Activated T-cell treated with anti-CD3 and anti-CD28 coated beads, Interleukin-2, amount 50 U/mL, for 72 hours (primary cell): Measurements from ENCODE around the gene PDHA1. TPM values are rescaled to one million over a fixed set of nuclear protein-coding genes. Genes with fewer than 3 reads are reported as not detected.

Source experiments
- ATAC-seq, 2 donors: fragments of 150-1000 bp; cut with Tn5 transposase; replicated peaks in 1 of 2; 2 replicates each; pipeline ENCODE4 v1.10.0; 2021; ENCODE audit warnings: moderate library complexity in 2 of 2, mild to moderate bottlenecking in 1 of 2
- DNase-seq, 2 donors: peaks; one replicate each; pipeline ENCODE4 v3.0.0; 2021 to 2022; ENCODE audit warnings: mixed read lengths in 1 of 2
- H3K27ac Mint-ChIP-seq: one replicate; pipeline ENCODE4 v1.8.0; 2022; ENCODE audit warnings: mild to moderate bottlenecking, moderate library complexity, mixed read lengths
- H3K27me3 Mint-ChIP-seq: one replicate; pipeline ENCODE4 v1.8.0; 2022; ENCODE audit warnings: low read depth, mixed read lengths
- H3K36me3 Mint-ChIP-seq, 2 donors: one replicate each; pipeline ENCODE4 v1.8.0; 2022; ENCODE audit warnings: mixed read lengths in 2 of 2, mild to moderate bottlenecking in 1 of 2; ENCODE audit not compliant: insufficient read depth in 2 of 2
- H3K4me1 Mint-ChIP-seq: one replicate; pipeline ENCODE4 v1.8.0; 2022; ENCODE audit warnings: low read depth, mixed read lengths
- H3K4me3 Mint-ChIP-seq, 2 donors: one replicate each; pipeline ENCODE4 v1.8.0; 2022; ENCODE audit warnings: mild to moderate bottlenecking in 2 of 2, mixed read lengths in 2 of 2, moderate library complexity in 2 of 2
- H3K9me3 Mint-ChIP-seq, 2 donors: one replicate each; pipeline ENCODE4 v1.8.0; 2022; ENCODE audit warnings: mixed read lengths in 2 of 2
- total RNA-seq, 2 donors: library from RNA; stranded (reverse); gene quantifications; one replicate each; pipeline ENCODE4 v1.2.3, GENCODE V29; 2022

Gene PDHA1
- total RNA-seq, 2 donors from 2014 or later: 165 to 179 TPM

- Mint-ChIP-seq H3K27me3 (peaks cover 7% of the 10 kb centered on the region), H3K27ac (no peak overlapping the region), H3K4me1 (no peaks in the 10 kb centered on the region), H3K4me3 (no peak overlapping the region), H3K36me3 (no peaks in the 10 kb centered on the region), H3K9me3 (no peaks in the 10 kb centered on the region)
- DNase-seq (no peak), ATAC-seq (no peak)
Observed at GRCh38 chrX:19386679-19387078, 43.0 kb downstream of the PDHA1 start.

- peaks cover 7% of the 10 kb centered on the region for H3K27me3 Mint-ChIP-seq
- H3K9me3 Mint-ChIP-seq: no peaks in the 10 kb centered on the region
- H3K36me3 Mint-ChIP-seq: no peaks in the 10 kb centered on the region
- DNase-seq (no peak), ATAC-seq (no peak)
- H3K27ac Mint-ChIP-seq: no peak overlapping the region
- H3K4me1 Mint-ChIP-seq: no peaks in the 10 kb centered on the region
- H3K4me3 Mint-ChIP-seq: no peak overlapping the region
Observed at GRCh38 chrX:19388064-19388679, 44.4 kb downstream of the PDHA1 start.

- Mint-ChIP-seq H3K4me3 (no peak overlapping the region), H3K9me3 (no peaks in the 10 kb centered on the region), H3K4me1 (no peaks in the 10 kb centered on the region), H3K36me3 (no peaks in the 10 kb centered on the region), H3K27me3 (peaks cover 7% of the 10 kb centered on the region), H3K27ac (no peak overlapping the region)
- ATAC-seq (no peak), DNase-seq (no peak)
Observed at GRCh38 chrX:19388741-19389140, 45.0 kb downstream of the PDHA1 start.

- ATAC-seq (no peak), DNase-seq (no peak)
- Mint-ChIP-seq H3K9me3 (no peaks in the 10 kb centered on the region), H3K36me3 (no peaks in the 10 kb centered on the region), H3K27ac (no peak overlapping the region), H3K27me3 (peaks cover under 1% of the 10 kb centered on the region), H3K4me1 (no peaks in the 10 kb centered on the region), H3K4me3 (no peak overlapping the region)
Observed at GRCh38 chrX:19389227-19389845, 45.6 kb downstream of the PDHA1 start.

GRCh38 chrX:19392078-19392477 lies 48.4 kb downstream of the PDHA1 start:
- Mint-ChIP-seq H3K9me3 (no peaks in the 10 kb centered on the region), H3K36me3 (no peaks in the 10 kb centered on the region), H3K27me3 (no peaks in the 10 kb centered on the region), H3K4me3 (no peak overlapping the region), H3K27ac (no peak overlapping the region), H3K4me1 (no peaks in the 10 kb centered on the region)
- DNase-seq (no peak), ATAC-seq (no peak)

- Mint-ChIP-seq H3K9me3 (no peaks in the 10 kb centered on the region), H3K4me1 (no peaks in the 10 kb centered on the region), H3K27ac (no peak overlapping the region)
Observed at GRCh38 chrX:19392703-19393102, 49.0 kb downstream of the PDHA1 start.

GRCh38 chrX:19403696-19404095 lies 60.0 kb downstream of the PDHA1 start:
- Mint-ChIP-seq H3K27ac (no peak overlapping the region), H3K4me1 (no peaks in the 10 kb centered on the region), H3K27me3 (peaks cover 20% of the 10 kb centered on the region), H3K9me3 (no peaks in the 10 kb centered on the region), H3K4me3 (no peak overlapping the region), H3K36me3 (no peaks in the 10 kb centered on the region)
- ATAC-seq (no peak), DNase-seq (no peak)

More at GRCh38 chrX:19392703-19393102, 49.0 kb downstream of the PDHA1 start:
- ATAC-seq (no peak), DNase-seq (no peak)
- no peaks in the 10 kb centered on the region for H3K36me3 Mint-ChIP-seq
- no peak overlapping the region for H3K4me3 Mint-ChIP-seq
- H3K27me3 Mint-ChIP-seq: no peaks in the 10 kb centered on the region

GRCh38 chrX:19410259-19410658 lies 66.5 kb downstream of the PDHA1 start:
- DNase-seq (no peak), ATAC-seq (no peak)
- H3K4me1 Mint-ChIP-seq: no peaks in the 10 kb centered on the region
- H3K36me3 Mint-ChIP-seq: no peaks in the 10 kb centered on the region
- H3K27ac Mint-ChIP-seq: no peak overlapping the region
- H3K9me3 Mint-ChIP-seq: peaks cover 0 to 3% of the 10 kb centered on the region in 2 donors
- peaks cover 25% of the 10 kb centered on the region for H3K27me3 Mint-ChIP-seq
- H3K4me3 Mint-ChIP-seq: no peak overlapping the region

Other genes with a start within 250 kb of the PDHA1 start
- under 1 TPM in 1 of 2 donors, not detected in 1; 0.12 TPM for gene ADGRG2, start 221.5 kb upstream of the PDHA1 start, total RNA-seq
- under 1 TPM; 0.70 to 0.83 TPM for gene MAP3K15, start 171.6 kb downstream of the PDHA1 start, total RNA-seq